ENCODE measurements around the gene RBL2.

RBL2 gene

GRCh38 chr16:53476867-53477266 lies 42.6 kb downstream of the RBL2 start:
- H3K4me3 ChIP-seq (replicated peaks; ENCODE audit: low read depth, low read length): no peak overlapping the region
- no peak for TF ChIP-seq CTCF (IDR thresholded peaks at IDR 0.05; ENCODE audit: low read depth, low read length, missing control alignments)
- DNase-seq (ENCODE audit: extremely low read depth, low read depth): no peak

GRCh38 chr16:53478965-53479364 lies 44.7 kb downstream of the RBL2 start:
- DNase-seq (ENCODE audit: extremely low read depth, low read depth): no peak
- no peak for TF ChIP-seq CTCF (IDR thresholded peaks at IDR 0.05; ENCODE audit: low read depth, low read length, missing control alignments)
- H3K4me3 ChIP-seq (replicated peaks; ENCODE audit: low read depth, low read length): no peak overlapping the region

GRCh38 chr16:53480394-53480793 lies 46.1 kb downstream of the RBL2 start:
- H3K4me3 ChIP-seq (replicated peaks; ENCODE audit: low read depth, low read length): no peak overlapping the region
- no peak for TF ChIP-seq CTCF (IDR thresholded peaks at IDR 0.05; ENCODE audit: low read depth, low read length, missing control alignments)
- no peak for DNase-seq (ENCODE audit: extremely low read depth, low read depth)

- DNase-seq (ENCODE audit: extremely low read depth, low read depth): no peak
- no peak for TF ChIP-seq CTCF (IDR thresholded peaks at IDR 0.05; ENCODE audit: low read depth, low read length, missing control alignments)
- H3K4me3 ChIP-seq (replicated peaks; ENCODE audit: low read depth, low read length): no peak overlapping the region
These were observed 47.9 kb downstream of the RBL2 start for GRCh38 chr16:53482123-53482522.

- no peak for DNase-seq (ENCODE audit: extremely low read depth, low read depth)
- TF ChIP-seq CTCF (IDR thresholded peaks at IDR 0.05; ENCODE audit: low read depth, low read length, missing control alignments): no peak
- no peak overlapping the region for H3K4me3 ChIP-seq (replicated peaks; ENCODE audit: low read depth, low read length)
These were observed 50.3 kb downstream of the RBL2 start for GRCh38 chr16:53484542-53484941.

GRCh38 chr16:53486230-53486629 lies 52.0 kb downstream of the RBL2 start:
- no peak overlapping the region for H3K4me3 ChIP-seq (replicated peaks; ENCODE audit: low read depth, low read length)
- TF ChIP-seq CTCF (IDR thresholded peaks at IDR 0.05; ENCODE audit: low read depth, low read length, missing control alignments): no peak
- no peak for DNase-seq (ENCODE audit: extremely low read depth, low read depth)

- no peak overlapping the region for H3K4me3 ChIP-seq (replicated peaks; ENCODE audit: low read depth, low read length)
- no peak for TF ChIP-seq CTCF (IDR thresholded peaks at IDR 0.05; ENCODE audit: low read depth, low read length, missing control alignments)
- DNase-seq (ENCODE audit: extremely low read depth, low read depth): no peak
These were observed 55.5 kb downstream of the RBL2 start for GRCh38 chr16:53489755-53490154.
